Adipocyte (in vitro differentiated cells): ENCODE data around the gene LMX1A.
A peak's percentile ranks its signal among the peaks of the same experiment; 100 is the strongest.

Source experiments
- DNase-seq: peaks from one replicate; pipeline ENCODE4 v3.0.0-alpha.2; 2015; ENCODE audit warnings: low read depth
- H3K27me3 ChIP-seq: replicated peaks from 2 replicates; pipeline ENCODE4 v1.7.0; 2013; ENCODE audit warnings: mild to moderate bottlenecking, low read length, moderate library complexity; ENCODE audit not compliant: control insufficient read depth, insufficient read depth
- H3K36me3 ChIP-seq: 2 replicates; pipeline ENCODE4 v1.7.0; 2013; ENCODE audit warnings: low read length, mild to moderate bottlenecking, moderate library complexity; ENCODE audit not compliant: control insufficient read depth, insufficient read depth, severe bottlenecking
- H3K4me1 ChIP-seq: 2 replicates; pipeline ENCODE4 v1.7.0; 2013; ENCODE audit warnings: mild to moderate bottlenecking, low read length, moderate library complexity; ENCODE audit not compliant: control insufficient read depth, insufficient read depth
- H3K4me3 ChIP-seq: 2 replicates; pipeline ENCODE4 v1.7.0; 2013; ENCODE audit warnings: mild to moderate bottlenecking, low read length, moderate library complexity
- H3K9ac ChIP-seq: 2 replicates; pipeline ENCODE4 v1.7.0; 2013; ENCODE audit warnings: mild to moderate bottlenecking, low read length, moderate library complexity
- H3K9me3 ChIP-seq: 2 replicates; pipeline ENCODE4 v1.7.0; 2013; ENCODE audit warnings: mild to moderate bottlenecking, low read length, moderate library complexity; ENCODE audit not compliant: control insufficient read depth

The LMX1A gene

DNA sequence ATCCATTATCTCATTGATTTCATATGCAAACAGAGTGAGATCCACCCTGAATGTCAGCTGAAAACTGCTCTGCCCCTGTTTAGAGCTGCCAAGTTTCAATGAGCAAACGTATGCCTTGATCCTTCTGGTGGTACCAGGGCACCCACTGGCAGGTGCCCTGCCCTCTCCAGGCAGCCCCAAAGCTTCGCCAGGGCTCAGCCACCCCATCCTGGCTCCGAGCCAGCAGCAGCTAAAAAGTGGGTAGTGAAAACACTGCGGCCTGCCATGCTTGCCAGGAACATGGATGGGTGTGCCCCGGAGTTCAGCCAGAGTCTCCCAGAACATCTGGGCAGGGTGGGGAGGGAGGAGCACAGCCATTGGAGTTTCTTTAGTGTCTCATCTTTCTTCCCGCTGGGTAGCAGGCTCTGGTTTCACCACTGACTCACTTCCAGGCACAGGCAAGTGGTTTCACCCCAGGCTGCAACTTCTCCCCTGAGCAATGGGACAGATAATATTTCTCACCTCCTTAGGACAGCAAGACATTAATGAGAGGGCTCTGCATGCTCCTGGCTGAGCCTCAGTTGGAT is 8.1 kb upstream of the LMX1A start:
- Histone ChIP-seq H3K4me3 (no peak overlapping the region), H3K36me3 (no peaks in the 10 kb centered on the region), H3K9ac (no peak overlapping the region), H3K4me1 (peaks cover 9% of the 10 kb centered on the region), H3K27me3 (peaks cover 19% of the 10 kb centered on the region), H3K9me3 (no peaks in the 10 kb centered on the region)
- DNase-seq, result peak; percentile 62

GRCh38 chr1:165356876-165357275 is 361 bp upstream of the LMX1A start:
- Histone ChIP-seq H3K9ac (no peak overlapping the region), H3K36me3 (no peaks in the 10 kb centered on the region), H3K9me3 (no peaks in the 10 kb centered on the region), H3K4me1 (peaks cover 6% of the 10 kb centered on the region), H3K27me3 (peaks cover 31% of the 10 kb centered on the region), H3K4me3 (no peak overlapping the region)
- DNase-seq, result no peak

GRCh38 chr1:165355139-165355976 is 1.2 kb downstream of the LMX1A start:
- no peak for DNase-seq
- Histone ChIP-seq H3K4me3 (peak overlapping the region; percentile 81), H3K36me3 (no peaks in the 10 kb centered on the region), H3K4me1 (peaks cover 6% of the 10 kb centered on the region), H3K27me3 (peaks cover 39% of the 10 kb centered on the region), H3K9me3 (no peaks in the 10 kb centered on the region), H3K9ac (peak overlapping the region; percentile 49)

DNA sequence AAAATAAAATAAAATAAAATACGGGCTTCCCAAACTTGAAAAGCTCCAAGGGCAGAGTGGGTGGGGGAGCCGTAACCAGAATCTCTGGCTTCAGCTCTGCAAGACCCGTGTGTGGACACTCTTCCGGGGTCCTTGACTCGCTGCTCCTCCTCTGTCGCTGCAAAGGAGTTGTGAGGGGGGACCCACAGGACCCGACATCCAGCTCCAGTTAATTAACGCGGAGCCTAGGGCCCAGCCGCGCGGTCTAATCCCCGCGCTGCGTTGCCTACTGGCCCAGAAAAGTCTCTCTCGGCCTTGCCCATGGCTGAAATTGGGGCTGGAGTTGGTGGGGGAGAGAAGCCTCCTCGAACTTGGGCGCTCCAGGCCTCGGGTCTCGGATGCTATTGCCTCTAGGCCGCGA is 1.8 kb downstream of the LMX1A start:
- DNase-seq, result no peak
- Histone ChIP-seq H3K27me3 (peaks cover 39% of the 10 kb centered on the region), H3K9ac (no peak overlapping the region), H3K4me3 (no peak overlapping the region), H3K36me3 (no peaks in the 10 kb centered on the region), H3K4me1 (peaks cover 6% of the 10 kb centered on the region), H3K9me3 (no peaks in the 10 kb centered on the region)

DNA sequence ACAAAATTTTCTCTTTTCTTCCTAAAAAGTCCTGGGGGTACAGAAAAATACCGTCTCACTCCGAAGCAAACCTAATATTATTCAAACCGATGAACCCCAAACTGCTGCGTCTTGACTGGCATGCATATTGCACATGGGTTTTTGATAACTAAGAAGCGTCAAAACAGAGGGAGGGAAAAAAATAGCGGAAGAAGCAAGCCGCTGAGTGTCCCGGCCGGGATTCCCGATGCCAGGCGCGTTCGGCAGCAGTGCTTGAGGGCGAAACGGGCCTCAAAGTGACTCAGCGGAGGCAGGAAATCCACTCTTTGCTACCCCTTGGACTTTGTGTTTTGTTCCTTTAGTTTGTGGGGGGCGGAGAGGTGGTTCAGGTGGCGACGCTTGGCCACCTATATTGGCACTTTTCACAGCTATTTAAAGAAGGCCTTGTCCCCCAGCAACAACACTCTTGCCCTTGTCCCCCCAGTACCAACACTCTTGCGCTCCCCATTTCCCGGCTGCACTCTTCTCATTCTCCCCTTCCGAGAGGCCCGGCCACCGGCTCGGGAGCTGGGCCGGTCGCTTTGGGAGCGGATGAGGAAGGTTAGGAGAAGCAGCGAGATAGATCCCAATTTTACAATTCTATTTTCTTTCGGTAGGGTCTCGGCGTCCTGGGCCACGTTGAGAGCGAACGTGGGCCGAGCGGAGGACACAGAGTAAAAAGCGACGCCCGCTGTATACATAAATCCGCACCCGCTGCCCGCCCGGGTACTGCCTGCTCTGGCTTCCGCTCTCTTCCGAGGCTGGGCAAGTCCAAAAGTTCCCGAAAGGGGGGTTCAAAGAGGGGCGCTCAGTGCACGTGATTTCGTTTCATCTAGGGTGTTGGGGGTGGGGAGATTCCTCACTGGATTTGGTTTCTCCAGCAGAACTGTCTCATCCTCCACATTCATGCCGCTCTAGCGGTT is 2.5 kb downstream of the LMX1A start:
- peaks cover 44% of the 10 kb centered on the region for H3K27me3 ChIP-seq
- peaks cover 6% of the 10 kb centered on the region for H3K4me1 ChIP-seq
- H3K9me3 ChIP-seq, result no peaks in the 10 kb centered on the region
- DNase-seq, result no peak
- no peak overlapping the region for H3K4me3 ChIP-seq
- no peak overlapping the region for H3K9ac ChIP-seq
- H3K36me3 ChIP-seq, result no peaks in the 10 kb centered on the region

- DNase-seq, result no peak
- no peaks in the 10 kb centered on the region for H3K36me3 ChIP-seq
- peaks cover 6% of the 10 kb centered on the region for H3K4me1 ChIP-seq
- no peaks in the 10 kb centered on the region for H3K9me3 ChIP-seq
- H3K9ac ChIP-seq, result no peak overlapping the region
- H3K4me3 ChIP-seq, result no peak overlapping the region
- peaks cover 43% of the 10 kb centered on the region for H3K27me3 ChIP-seq
These were observed 3.8 kb downstream of the LMX1A start for GRCh38 chr1:165352442-165353293.

- H3K36me3 ChIP-seq, result no peaks in the 10 kb centered on the region
- H3K9ac ChIP-seq, result no peak overlapping the region
- H3K4me3 ChIP-seq, result no peak overlapping the region
- H3K27me3 ChIP-seq, result peaks cover 50% of the 10 kb centered on the region
- no peaks in the 10 kb centered on the region for H3K9me3 ChIP-seq
- peaks cover 6% of the 10 kb centered on the region for H3K4me1 ChIP-seq
- DNase-seq, result no peak
These were observed 4.6 kb downstream of the LMX1A start for GRCh38 chr1:165351863-165352441.

DNA sequence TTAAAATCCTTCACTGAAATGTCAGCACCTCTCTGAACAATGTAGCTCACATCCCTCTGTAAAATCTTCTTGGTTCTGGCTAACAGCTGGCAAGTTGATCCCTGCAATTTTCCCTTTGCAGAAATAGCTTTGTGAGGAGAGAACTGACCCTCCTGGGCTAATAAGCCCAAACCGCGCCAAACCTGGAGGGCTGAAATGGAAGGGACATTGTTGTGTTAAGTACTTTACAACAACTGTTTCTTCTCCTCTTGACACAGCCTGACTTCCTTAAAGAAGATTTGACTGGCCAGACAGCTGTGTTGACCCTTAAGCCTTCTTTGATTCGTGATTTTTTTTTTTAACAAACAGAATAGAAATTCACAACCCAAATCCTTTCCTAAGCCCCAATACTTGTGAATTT is 5.7 kb downstream of the LMX1A start:
- Histone ChIP-seq H3K4me3 (no peak overlapping the region), H3K36me3 (no peaks in the 10 kb centered on the region), H3K4me1 (peaks cover 8% of the 10 kb centered on the region), H3K9me3 (no peaks in the 10 kb centered on the region), H3K9ac (no peak overlapping the region), H3K27me3 (peaks cover 50% of the 10 kb centered on the region)
- DNase-seq, result no peak

- DNase-seq, result no peak
- no peaks in the 10 kb centered on the region for H3K36me3 ChIP-seq
- peaks cover 3% of the 10 kb centered on the region for H3K4me1 ChIP-seq
- no peak overlapping the region for H3K9ac ChIP-seq
- H3K9me3 ChIP-seq, result no peaks in the 10 kb centered on the region
- H3K4me3 ChIP-seq, result no peak overlapping the region
- peaks cover 43% of the 10 kb centered on the region for H3K27me3 ChIP-seq
These were observed 11.0 kb downstream of the LMX1A start for GRCh38 chr1:165345502-165345901.

DNA sequence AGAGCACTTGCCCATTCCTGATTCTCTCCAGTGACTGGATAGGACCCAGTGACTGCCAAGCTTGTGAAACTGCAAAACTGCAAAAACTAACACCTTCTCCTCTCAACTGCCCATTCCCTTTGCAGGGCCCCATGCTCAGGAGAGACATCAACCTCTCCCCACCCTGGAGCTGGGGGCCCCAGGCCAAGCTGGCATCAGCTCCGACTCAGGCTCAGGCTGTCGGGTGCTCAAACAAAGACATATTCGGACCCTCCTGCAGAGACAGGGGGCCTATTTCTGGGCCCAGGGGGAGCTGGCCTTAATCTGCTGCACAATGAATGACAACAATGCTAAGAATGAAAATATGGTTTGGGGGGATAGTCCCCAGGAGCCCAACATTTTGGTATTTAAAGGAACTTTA is 11.8 kb downstream of the LMX1A start:
- Histone ChIP-seq H3K27me3 (peaks cover 45% of the 10 kb centered on the region), H3K9ac (no peak overlapping the region), H3K4me3 (no peak overlapping the region), H3K4me1 (peaks cover 3% of the 10 kb centered on the region), H3K9me3 (no peaks in the 10 kb centered on the region), H3K36me3 (no peaks in the 10 kb centered on the region)
- no peak for DNase-seq
